ENCODE measurements around the gene ZNF385B.

- TF ChIP-seq POLR2A (IDR thresholded peaks at IDR 0.05; ENCODE audit: extremely low read depth, insufficient read length), result no peak
- TF ChIP-seq CTCF (IDR thresholded peaks at IDR 0.05; ENCODE audit: low read depth, low read length), result no peak
Observed at GRCh38 chr2:179417436-179417949, 443.9 kb downstream of the ZNF385B start.

Measured in NB4 (cell line).